DND-41 (cell line): ENCODE results near the gene STEAP1B.

Source experiments
- CTCF ChIP-seq: IDR thresholded peaks from 2 replicates; pipeline ENCODE4 v1.5.1; 2012; ENCODE audit warnings: borderline replicate concordance, low read length, moderate library complexity, mild to moderate bottlenecking; ENCODE audit not compliant: poor library complexity, severe bottlenecking; ENCODE audit errors: extremely low read depth
- EZH2 ChIP-seq: IDR thresholded peaks from 3 replicates; pipeline ENCODE4 v1.6.1; 2012; ENCODE audit warnings: borderline replicate concordance, low read depth, mild to moderate bottlenecking, moderate library complexity, low read length, inconsistent platforms; ENCODE audit not compliant: severe bottlenecking

GRCh38 chr7:22460363-22460988 lies 39.5 kb downstream of the STEAP1B start:
- TF ChIP-seq CTCF (no peak), EZH2 (no peak)
